B cell (primary cell): Measurements from ENCODE around the gene PCNX3. TPM values are rescaled to one million over a fixed set of nuclear protein-coding genes. Genes with fewer than 3 reads are reported as not detected.

ENCODE experiments used
- ATAC-seq: fragments of 200-7000 bp; cut with Tn5 transposase; one replicate; pipeline ENCODE4 v1.10.0; 2021; ENCODE audit warnings: low read depth, mild to moderate bottlenecking, moderate number of reproducible peaks, moderate library complexity
- CTCF ChIA-PET: fragments of 350-600 bp; sonication (Branson Sonifier 250); formaldehyde crosslinking; loops from one replicate; lab custom pipeline; 2021; ENCODE audit warnings: antibody characterized with exemption, inconsistent platforms; lab: Charles Lee
- POLR2A ChIA-PET: fragments of 350-600 bp; sonication (Branson Sonifier 250); formaldehyde crosslinking; loops from one replicate; lab custom pipeline; 2021; ENCODE audit warnings: antibody characterized with exemption; lab: Charles Lee
- DNase-seq: peaks from one replicate; pipeline ENCODE4 v3.0.0; 2013
- H2AFZ ChIP-seq: 2 replicates; pipeline ENCODE4 v1.6.1; 2012; ENCODE audit warnings: mild to moderate bottlenecking, low read depth, low read length; ENCODE audit not compliant: insufficient read depth, poor library complexity, severe bottlenecking
- H3K27ac ChIP-seq, 2 donors: 1 replicate in 1 of 2; 2 replicates in 1 of 2; pipeline ENCODE4 v1.5.1; 2012 to 2013; ENCODE audit warnings: low read length in 2 of 2, mild to moderate bottlenecking in 2 of 2, moderate library complexity in 1 of 2
- H3K27me3 ChIP-seq, 4 experiments: fragments of 200-600 bp in 1 of 4; sonication (generic) in 1 of 4; replicated peaks in 1 of 4; 1 replicate in 2 of 4; 2 replicates in 2 of 4; pipeline versions ENCODE4 v1.6.1 to v1.7.0; 2013 to 2016; ENCODE audit warnings: low read length in 3 of 4, mild to moderate bottlenecking in 2 of 4, mixed read lengths in 1 of 4, moderate library complexity in 1 of 4; ENCODE audit not compliant: insufficient read depth in 4 of 4, control insufficient read depth in 3 of 4; ENCODE audit errors: control extremely low read depth in 1 of 4
- H3K36me3 ChIP-seq, 2 experiments: replicated peaks in 1 of 2; 1 replicate in 1 of 2; 2 replicates in 1 of 2; pipeline versions ENCODE4 v1.6.1 to v1.7.1; 2013; ENCODE audit warnings: low read length in 1 of 2; ENCODE audit not compliant: insufficient read depth in 2 of 2, control insufficient read depth in 1 of 2; ENCODE audit errors: control extremely low read depth in 1 of 2, extremely low read depth in 1 of 2
- H3K4me1 ChIP-seq, 2 donors: fragments of 200-600 bp in 1 of 2; sonication (generic) in 1 of 2; 1 replicate in 1 of 2; 2 replicates in 1 of 2; pipeline versions ENCODE4 v1.5.1 to v1.6.1; 2013 to 2017; ENCODE audit warnings: low read length in 2 of 2; ENCODE audit not compliant: control insufficient read depth in 2 of 2, insufficient read depth in 2 of 2
- H3K4me2 ChIP-seq: replicated peaks from 2 replicates; pipeline ENCODE3; 2012; ENCODE audit warnings: mild to moderate bottlenecking, low read depth, low read length; ENCODE audit not compliant: poor library complexity, severe bottlenecking
- H3K4me3 ChIP-seq, 5 experiments: fragments of 200-600 bp in 1 of 5; sonication (generic) in 1 of 5; 1 replicate in 3 of 5; 2 replicates in 2 of 5; pipeline versions ENCODE4 v1.5.1 to v1.7.0; 2011 to 2016; ENCODE audit warnings: low read length in 4 of 5, mild to moderate bottlenecking in 4 of 5, low read depth in 2 of 5, control low read depth in 1 of 5, moderate library complexity in 1 of 5; ENCODE audit not compliant: insufficient read depth in 1 of 5; ENCODE audit errors: control extremely low read depth in 1 of 5, extremely low read depth in 1 of 5
- H3K79me2 ChIP-seq: fragments of 200-600 bp; sonication (generic); one replicate; pipeline ENCODE4 v1.6.0; 2016; ENCODE audit warnings: low read length; ENCODE audit not compliant: control insufficient read depth, insufficient read depth
- H3K9ac ChIP-seq: fragments of 200-600 bp; sonication (generic); 2 replicates; pipeline ENCODE4 v1.6.1; 2017; ENCODE audit warnings: mild to moderate bottlenecking, low read length, moderate library complexity
- H3K9me3 ChIP-seq, 3 donors: one replicate each; pipeline versions ENCODE4 v1.6.1 to v1.7.1; 2013; ENCODE audit warnings: low read length in 2 of 3; ENCODE audit not compliant: control insufficient read depth in 2 of 3, insufficient read depth in 1 of 3; ENCODE audit errors: control extremely low read depth in 1 of 3
- H4K20me1 ChIP-seq: 2 replicates; pipeline ENCODE4 v1.6.0; 2012; ENCODE audit warnings: mild to moderate bottlenecking, low read length; ENCODE audit not compliant: insufficient read depth, control insufficient read depth, poor library complexity, severe bottlenecking
- H3K27ac Mint-ChIP-seq: one replicate; pipeline ENCODE4 v1.8.0; 2021; ENCODE audit warnings: mixed read lengths
- H3K27me3 Mint-ChIP-seq: one replicate; pipeline ENCODE4 v1.8.0; 2021; ENCODE audit warnings: mixed read lengths
- H3K4me1 Mint-ChIP-seq: one replicate; pipeline ENCODE4 v1.8.0; 2021; ENCODE audit warnings: mixed read lengths
- H3K4me3 Mint-ChIP-seq: one replicate; pipeline ENCODE4 v1.8.0; 2021; ENCODE audit warnings: mixed read lengths
- H3K9me3 Mint-ChIP-seq: one replicate; pipeline ENCODE4 v1.8.0; 2022; ENCODE audit warnings: mixed read lengths; ENCODE audit not compliant: insufficient read depth
- EZH2 ChIP-seq: IDR thresholded peaks from 2 replicates; pipeline ENCODE4 v1.6.1; 2012; ENCODE audit warnings: borderline replicate concordance, low read depth, mild to moderate bottlenecking, moderate library complexity, low read length; ENCODE audit not compliant: insufficient read depth, poor library complexity, severe bottlenecking
- WGBS: methylation state at CpG from one replicate; pipeline ENCODE4 v1.1.5; 2013; ENCODE audit warnings: missing lambda C conversion rate; ENCODE audit not compliant: insufficient coverage; 5-methylcytosine and 5-hydroxymethylcytosine counted together
- intact Hi-C: fragments of 100-400 bp; cut with micrococcal nuclease; formaldehyde crosslinking; loops from one replicate; pipeline ENCODE4 v1.10.0; 2022
- polyA plus RNA-seq: library from polyadenylated mRNA; depleted of rRNA; stranded (reverse); fragments of >200 nt; gene quantifications from 2 replicates; pipeline ENCODE4 v1.2.3, GENCODE V29; 2012
- small RNA-seq: library from RNA; depleted of rRNA; stranded (forward); fragments of <200 nt; gene quantifications from one replicate; pipeline ENCODE3, GENCODE V24; 2012; ENCODE audit warnings: low replicate concordance, low read depth; ENCODE audit not compliant: insufficient read length
- total RNA-seq, 2 donors: library from RNA; stranded (reverse); fragments of 120-200 nt in 1 of 2; gene quantifications; 1 replicate in 1 of 2; 2 replicates in 1 of 2; pipeline versions ENCODE4 v1.2.3 to v1.2.4, GENCODE V29; 2013 to 2022
- TF ChIP-seq, protein P1 (sequence below): fragments of 200-600 bp; IDR thresholded peaks from one replicate; pipeline ENCODE4 v1.8.0; 2022; ENCODE audit warnings: antibody characterized with exemption, mild to moderate bottlenecking

The PCNX3 gene
- total and polyA plus RNA-seq, 2 donors (not counting 1 experiment from before 2014, with no cell fraction given): 61.5 to 62.8 TPM

DNA sequence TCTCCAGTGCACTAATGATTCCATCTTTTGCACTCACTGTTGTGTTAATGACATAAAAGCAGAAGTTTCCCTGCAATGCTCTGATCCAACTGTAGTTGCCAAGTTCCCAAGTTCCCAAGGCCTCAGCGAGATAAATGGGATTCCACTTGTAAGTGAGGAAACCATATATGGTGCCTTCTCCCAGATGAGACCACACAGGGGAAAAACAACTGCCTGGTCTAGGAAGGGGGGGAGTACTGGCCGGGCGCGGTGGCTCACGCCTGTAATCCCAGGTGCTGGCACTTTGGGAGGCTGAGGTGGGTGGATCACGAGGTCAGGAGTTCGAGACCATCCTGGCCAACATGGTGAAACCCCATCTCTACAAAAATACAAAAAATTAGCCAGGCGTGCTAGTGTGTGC is 70.4 kb downstream of the PCNX3 start:
- ChIA-PET POLR2A (interaction anchor here (0.7 kb wide), 1 partner anchor 10 kb away, joined by 5 read pairs; no protein-coding TSS in a partner anchor), CTCF (no interaction called here)
- TF ChIP-seq, protein P1, sequence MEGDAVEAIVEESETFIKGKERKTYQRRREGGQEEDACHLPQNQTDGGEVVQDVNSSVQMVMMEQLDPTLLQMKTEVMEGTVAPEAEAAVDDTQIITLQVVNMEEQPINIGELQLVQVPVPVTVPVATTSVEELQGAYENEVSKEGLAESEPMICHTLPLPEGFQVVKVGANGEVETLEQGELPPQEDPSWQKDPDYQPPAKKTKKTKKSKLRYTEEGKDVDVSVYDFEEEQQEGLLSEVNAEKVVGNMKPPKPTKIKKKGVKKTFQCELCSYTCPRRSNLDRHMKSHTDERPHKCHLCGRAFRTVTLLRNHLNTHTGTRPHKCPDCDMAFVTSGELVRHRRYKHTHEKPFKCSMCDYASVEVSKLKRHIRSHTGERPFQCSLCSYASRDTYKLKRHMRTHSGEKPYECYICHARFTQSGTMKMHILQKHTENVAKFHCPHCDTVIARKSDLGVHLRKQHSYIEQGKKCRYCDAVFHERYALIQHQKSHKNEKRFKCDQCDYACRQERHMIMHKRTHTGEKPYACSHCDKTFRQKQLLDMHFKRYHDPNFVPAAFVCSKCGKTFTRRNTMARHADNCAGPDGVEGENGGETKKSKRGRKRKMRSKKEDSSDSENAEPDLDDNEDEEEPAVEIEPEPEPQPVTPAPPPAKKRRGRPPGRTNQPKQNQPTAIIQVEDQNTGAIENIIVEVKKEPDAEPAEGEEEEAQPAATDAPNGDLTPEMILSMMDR: no peak
- no peak for TF ChIP-seq EZH2
- no peaks in the 10 kb centered on the region for H3K27me3 ChIP-seq
- no peak overlapping the region for H3K27ac Mint-ChIP-seq
- H3K79me2 ChIP-seq: no peaks in the 10 kb centered on the region
- no peak overlapping the region for H3K4me3 Mint-ChIP-seq
- H3K9ac ChIP-seq: no peak overlapping the region
- DNase-seq (no peak), ATAC-seq (no peak)
- H3K4me2 ChIP-seq: no peak overlapping the region
- WGBS: 100% methylated on average over 1 of the region's 8 CpGs
- no peak overlapping the region for H3K27ac ChIP-seq
- H3K9me3 Mint-ChIP-seq: no peaks in the 10 kb centered on the region
- H4K20me1 ChIP-seq: no peaks in the 10 kb centered on the region
- intact Hi-C loops: no loop called here
- peaks cover 4% of the 10 kb centered on the region for H3K27me3 Mint-ChIP-seq
- H3K36me3 ChIP-seq: no peaks in the 10 kb centered on the region
- H3K4me1 Mint-ChIP-seq: no peaks in the 10 kb centered on the region
- H3K4me1 ChIP-seq: no peaks in the 10 kb centered on the region
- no peak overlapping the region for H2AFZ ChIP-seq
- H3K9me3 ChIP-seq: no peaks in the 10 kb centered on the region
- no peak overlapping the region for H3K4me3 ChIP-seq

Small RNA genes lying within 50 kb of the gene (small RNA-seq; reads per million reads assigned to genes)
- gene MIR4489 (not detected), gene MIR4690 (not detected)

Other genes starting within 250 kb of the PCNX3 start
- gene SLC25A45, start 233.1 kb upstream of the PCNX3 start, total RNA-seq: 16.4 and 18.2 TPM in 2 replicates
- gene SLC25A45, start 233.1 kb upstream of the PCNX3 start, polyA plus RNA-seq: 50.8 and 80.6 TPM in 2 replicates
- 73.6 and 82.5 TPM in 2 replicates for gene FRMD8, start 229.1 kb upstream of the PCNX3 start, total RNA-seq
- 35.1 and 44.3 TPM in 2 replicates for gene FRMD8, start 229.1 kb upstream of the PCNX3 start, polyA plus RNA-seq
- gene NEAT1, start 193.0 kb upstream of the PCNX3 start, total RNA-seq: 1,620 and 1,642 TPM in 2 replicates
- gene NEAT1, start 193.0 kb upstream of the PCNX3 start, polyA plus RNA-seq: 66.7 and 127 TPM in 2 replicates
- gene MALAT1, start 116.7 kb upstream of the PCNX3 start, total RNA-seq: 32,417 and 34,445 TPM in 2 replicates
- 461 and 646 TPM in 2 replicates for gene MALAT1, start 116.7 kb upstream of the PCNX3 start, polyA plus RNA-seq
- gene SCYL1, start 90.7 kb upstream of the PCNX3 start, total RNA-seq: 72.3 and 85.5 TPM in 2 replicates
- gene SCYL1, start 90.7 kb upstream of the PCNX3 start, polyA plus RNA-seq: 76.1 and 76.5 TPM in 2 replicates
- 69.0 and 69.7 TPM in 2 replicates for gene LTBP3, start 57.4 kb upstream of the PCNX3 start, total RNA-seq
- 65.1 and 84.8 TPM in 2 replicates for gene LTBP3, start 57.4 kb upstream of the PCNX3 start, polyA plus RNA-seq
- gene ZNRD2, start 45.3 kb upstream of the PCNX3 start, total RNA-seq: 22.1 and 24.0 TPM in 2 replicates
- gene ZNRD2, start 45.3 kb upstream of the PCNX3 start, polyA plus RNA-seq: 98.0 and 112 TPM in 2 replicates
- gene FAM89B, start 43.2 kb upstream of the PCNX3 start, total RNA-seq: 29.7 and 30.4 TPM in 2 replicates
- gene FAM89B, start 43.2 kb upstream of the PCNX3 start, polyA plus RNA-seq: 35.1 and 50.2 TPM in 2 replicates
- gene EHBP1L1, start 39.7 kb upstream of the PCNX3 start, total RNA-seq: 202 and 224 TPM in 2 replicates
- 279 and 313 TPM in 2 replicates for gene EHBP1L1, start 39.7 kb upstream of the PCNX3 start, polyA plus RNA-seq
- gene KCNK7, start 20.0 kb upstream of the PCNX3 start, total RNA-seq: 3.5 and 3.9 TPM in 2 replicates
- 2.2 and 5.8 TPM in 2 replicates for gene KCNK7, start 20.0 kb upstream of the PCNX3 start, polyA plus RNA-seq
- 97.2 and 99.7 TPM in 2 replicates for gene MAP3K11, start 1.6 kb upstream of the PCNX3 start, total RNA-seq
- gene MAP3K11, start 1.6 kb upstream of the PCNX3 start, polyA plus RNA-seq: 40.7 and 67.3 TPM in 2 replicates
- 448 and 461 TPM in 2 replicates for gene SIPA1, start 22.3 kb downstream of the PCNX3 start, total RNA-seq
- 308 and 314 TPM in 2 replicates for gene SIPA1, start 22.3 kb downstream of the PCNX3 start, polyA plus RNA-seq
- 154 and 160 TPM in 2 replicates for gene RELA, start 47.1 kb downstream of the PCNX3 start, total RNA-seq
- 124 and 188 TPM in 2 replicates for gene RELA, start 47.1 kb downstream of the PCNX3 start, polyA plus RNA-seq
- gene KAT5, start 96.5 kb downstream of the PCNX3 start, total RNA-seq: 134 and 142 TPM in 2 replicates
- 84.6 and 131 TPM in 2 replicates for gene KAT5, start 96.5 kb downstream of the PCNX3 start, polyA plus RNA-seq
- gene RNASEH2C, start 105.0 kb downstream of the PCNX3 start, total RNA-seq: 75.3 and 81.6 TPM in 2 replicates
- gene RNASEH2C, start 105.0 kb downstream of the PCNX3 start, polyA plus RNA-seq: 71.6 and 95.0 TPM in 2 replicates
- 25.2 and 26.3 TPM in 2 replicates for gene AP5B1, start 165.2 kb downstream of the PCNX3 start, total RNA-seq
- 9.4 and 9.6 TPM in 2 replicates for gene AP5B1, start 165.2 kb downstream of the PCNX3 start, polyA plus RNA-seq
- 0.15 and 0.17 TPM in 2 replicates for gene OVOL1, start 171.3 kb downstream of the PCNX3 start, total RNA-seq
- 0.09 and 0.66 TPM in 2 replicates for gene OVOL1, start 171.3 kb downstream of the PCNX3 start, polyA plus RNA-seq
- gene SNX32, start 218.2 kb downstream of the PCNX3 start, total RNA-seq: 0.34 and 0.57 TPM in 2 replicates
- 0.89 and 8.8 TPM in 2 replicates for gene SNX32, start 218.2 kb downstream of the PCNX3 start, polyA plus RNA-seq
- 439 and 455 TPM in 2 replicates for gene CFL1, start 242.4 kb downstream of the PCNX3 start, total RNA-seq
- 530 and 990 TPM in 2 replicates for gene CFL1, start 242.4 kb downstream of the PCNX3 start, polyA plus RNA-seq
- 71.1 and 74.5 TPM in 2 replicates for gene MUS81, start 244.7 kb downstream of the PCNX3 start, total RNA-seq
- gene MUS81, start 244.7 kb downstream of the PCNX3 start, polyA plus RNA-seq: 134 and 135 TPM in 2 replicates